Measurements from ENCODE around the gene DPAGT1.

DNA sequence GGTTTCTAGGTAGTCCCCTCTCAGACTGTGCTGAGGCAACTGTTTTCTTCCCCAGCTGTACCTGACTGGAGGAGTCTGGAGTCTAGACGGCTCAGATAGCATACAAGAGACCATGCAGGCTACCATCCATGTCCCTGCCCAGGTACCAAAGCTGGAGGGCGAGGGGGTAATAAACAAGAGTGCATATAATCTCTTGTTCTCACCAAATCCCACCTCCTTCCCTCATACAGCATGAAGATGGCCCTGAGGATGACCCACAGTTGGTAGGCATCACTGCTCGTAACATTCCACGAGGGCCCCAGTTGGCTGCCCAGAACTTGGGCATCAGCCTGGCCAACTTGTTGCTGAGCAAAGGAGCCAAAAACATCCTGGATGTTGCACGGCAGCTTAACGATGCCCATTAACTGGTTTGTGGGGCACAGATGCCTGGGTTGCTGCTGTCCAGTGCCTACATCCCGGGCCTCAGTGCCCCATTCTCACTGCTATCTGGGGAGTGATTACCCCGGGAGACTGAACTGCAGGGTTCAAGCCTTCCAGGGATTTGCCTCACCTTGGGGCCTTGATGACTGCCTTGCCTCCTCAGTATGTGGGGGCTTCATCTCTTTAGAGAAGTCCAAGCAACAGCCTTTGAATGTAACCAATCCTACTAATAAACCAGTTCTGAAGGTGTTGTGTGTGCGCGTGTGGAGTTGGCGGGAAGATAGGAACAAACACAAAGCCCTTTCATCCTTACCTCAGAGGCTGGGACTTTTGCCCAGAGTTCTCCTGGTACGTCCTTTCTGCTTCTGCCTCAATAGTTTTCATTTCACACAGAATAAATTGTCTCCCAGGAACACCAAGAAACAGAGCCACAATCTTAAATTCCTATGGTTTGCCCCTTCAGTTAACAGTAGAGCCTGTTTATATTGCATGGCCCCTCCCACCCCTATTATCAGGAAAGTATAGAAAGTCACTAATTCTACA lies 8.5 kb downstream of the DPAGT1 start:
- TF ChIP-seq, protein P1, sequence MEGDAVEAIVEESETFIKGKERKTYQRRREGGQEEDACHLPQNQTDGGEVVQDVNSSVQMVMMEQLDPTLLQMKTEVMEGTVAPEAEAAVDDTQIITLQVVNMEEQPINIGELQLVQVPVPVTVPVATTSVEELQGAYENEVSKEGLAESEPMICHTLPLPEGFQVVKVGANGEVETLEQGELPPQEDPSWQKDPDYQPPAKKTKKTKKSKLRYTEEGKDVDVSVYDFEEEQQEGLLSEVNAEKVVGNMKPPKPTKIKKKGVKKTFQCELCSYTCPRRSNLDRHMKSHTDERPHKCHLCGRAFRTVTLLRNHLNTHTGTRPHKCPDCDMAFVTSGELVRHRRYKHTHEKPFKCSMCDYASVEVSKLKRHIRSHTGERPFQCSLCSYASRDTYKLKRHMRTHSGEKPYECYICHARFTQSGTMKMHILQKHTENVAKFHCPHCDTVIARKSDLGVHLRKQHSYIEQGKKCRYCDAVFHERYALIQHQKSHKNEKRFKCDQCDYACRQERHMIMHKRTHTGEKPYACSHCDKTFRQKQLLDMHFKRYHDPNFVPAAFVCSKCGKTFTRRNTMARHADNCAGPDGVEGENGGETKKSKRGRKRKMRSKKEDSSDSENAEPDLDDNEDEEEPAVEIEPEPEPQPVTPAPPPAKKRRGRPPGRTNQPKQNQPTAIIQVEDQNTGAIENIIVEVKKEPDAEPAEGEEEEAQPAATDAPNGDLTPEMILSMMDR (IDR thresholded peaks at IDR 0.05), result no peak
- TF ChIP-seq POLR2A (IDR thresholded peaks at IDR 0.05), result no peak

All from esophagus squamous epithelium (tissue), 4 donors.